ENCODE data around the gene ST8SIA6.

Gene ST8SIA6

GRCh38 chr10:17353568-17354300, 100.7 kb downstream of the ST8SIA6 start:
- TF ChIP-seq CTCF (IDR thresholded peaks at IDR 0.05; ENCODE audit: insufficient read depth, low read length, missing control alignments): no peak
- ChIA-PET CTCF (interaction anchor here (0.5 to 2.0 kb wide), 4 partner anchors 10 to 618 kb away, joined by 3 to 5 read pairs (median 3); no protein-coding TSS in a partner anchor), POLR2A (no interaction called here)
- no peak overlapping the region for H3K4me3 ChIP-seq (ENCODE audit: low read depth, low read length)
- DNase-seq (ENCODE audit: low read depth, low spot score): no peak

- H3K4me3 ChIP-seq (ENCODE audit: low read depth, low read length): no peak overlapping the region
- ChIA-PET CTCF (interaction anchor here (1.2 to 2.0 kb wide), 3 partner anchors 11 to 77 kb away, joined by 3 to 5 read pairs (median 3); no protein-coding TSS in a partner anchor), POLR2A (no interaction called here)
- no peak for DNase-seq (ENCODE audit: low read depth, low spot score)
- no peak for TF ChIP-seq CTCF (IDR thresholded peaks at IDR 0.05; ENCODE audit: insufficient read depth, low read length, missing control alignments)
Observed at GRCh38 chr10:17352583-17352982, 101.8 kb downstream of the ST8SIA6 start.

GRCh38 chr10:17351506-17351905, 102.9 kb downstream of the ST8SIA6 start:
- POLR2A ChIA-PET: no interaction called here
- H3K4me3 ChIP-seq (ENCODE audit: low read depth, low read length): no peak overlapping the region
- no peak for DNase-seq (ENCODE audit: low read depth, low spot score)
- TF ChIP-seq CTCF (IDR thresholded peaks at IDR 0.05; ENCODE audit: insufficient read depth, low read length, missing control alignments): no peak
- CTCF ChIA-PET: interaction anchor here (0.6 to 2.0 kb wide), 2 partner anchors 12 to 46 kb away, joined by 3 to 5 read pairs; no protein-coding TSS in a partner anchor

GRCh38 chr10:17349717-17350116, 104.7 kb downstream of the ST8SIA6 start:
- TF ChIP-seq CTCF (IDR thresholded peaks at IDR 0.05; ENCODE audit: insufficient read depth, low read length, missing control alignments): no peak
- CTCF ChIA-PET: no interaction called here
- DNase-seq (ENCODE audit: low read depth, low spot score): no peak
- POLR2A ChIA-PET: no interaction called here
- H3K4me3 ChIP-seq (ENCODE audit: low read depth, low read length): no peak overlapping the region

- peak overlapping the region; percentile 32 for H3K4me3 ChIP-seq (ENCODE audit: low read depth, low read length)
- no peak for TF ChIP-seq CTCF (IDR thresholded peaks at IDR 0.05; ENCODE audit: insufficient read depth, low read length, missing control alignments)
- peak; percentile 26 for DNase-seq (ENCODE audit: low read depth, low spot score)
- POLR2A ChIA-PET: no interaction called here
- CTCF ChIA-PET: no interaction called here
Observed at GRCh38 chr10:17348501-17349349, 105.7 kb downstream of the ST8SIA6 start.

- no peak for TF ChIP-seq CTCF (IDR thresholded peaks at IDR 0.05; ENCODE audit: insufficient read depth, low read length, missing control alignments)
- DNase-seq (ENCODE audit: low read depth, low spot score): no peak
- no peak overlapping the region for H3K4me3 ChIP-seq (ENCODE audit: low read depth, low read length)
- POLR2A ChIA-PET: no interaction called here
- CTCF ChIA-PET: no interaction called here
Observed at GRCh38 chr10:17348011-17348500, 106.3 kb downstream of the ST8SIA6 start.
